Suprapubic skin (tissue), 3 donors: Measurements from ENCODE around the gene SESN2.

ENCODE experiments used
- POLR2A ChIP-seq, 2 donors: fragments of 450-650 bp; IDR thresholded peaks; one replicate each; pipeline ENCODE4 v1.6.1; 2017; ENCODE audit warnings: antibody characterized with exemption in 2 of 2, mild to moderate bottlenecking in 2 of 2, moderate library complexity in 2 of 2
- TF ChIP-seq, protein P1 (sequence below), 2 donors: fragments of 200-600 bp in 1 of 2; fragments of 450-650 bp in 1 of 2; sonication (generic) in 1 of 2; IDR thresholded peaks; one replicate each; pipeline ENCODE4 v1.5.1; 2016 to 2019; ENCODE audit warnings: antibody characterized with exemption in 2 of 2, mild to moderate bottlenecking in 1 of 2, moderate library complexity in 1 of 2

DNA sequence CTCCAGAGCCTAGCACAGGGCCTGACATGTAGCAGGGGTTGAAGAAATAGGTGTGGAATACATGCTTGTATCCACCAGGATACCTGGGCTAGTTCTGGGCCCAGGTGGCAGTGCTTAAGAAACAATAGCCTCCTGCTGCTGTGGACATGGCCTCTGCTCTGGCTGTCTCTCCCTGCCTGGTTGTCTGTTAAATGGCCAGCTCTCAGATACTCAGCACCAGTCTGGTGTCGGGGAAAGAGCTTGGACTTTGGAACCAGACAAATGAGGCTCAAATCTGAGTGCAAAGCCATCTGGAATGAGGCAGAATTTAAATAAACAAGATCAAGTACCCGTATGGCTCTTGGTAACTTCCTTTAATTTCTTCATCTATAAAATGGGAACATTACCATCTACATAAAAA is 31.5 kb downstream of the SESN2 start:
- TF ChIP-seq POLR2A (IDR thresholded peaks at IDR 0.05) = no peak
- TF ChIP-seq, protein P1, sequence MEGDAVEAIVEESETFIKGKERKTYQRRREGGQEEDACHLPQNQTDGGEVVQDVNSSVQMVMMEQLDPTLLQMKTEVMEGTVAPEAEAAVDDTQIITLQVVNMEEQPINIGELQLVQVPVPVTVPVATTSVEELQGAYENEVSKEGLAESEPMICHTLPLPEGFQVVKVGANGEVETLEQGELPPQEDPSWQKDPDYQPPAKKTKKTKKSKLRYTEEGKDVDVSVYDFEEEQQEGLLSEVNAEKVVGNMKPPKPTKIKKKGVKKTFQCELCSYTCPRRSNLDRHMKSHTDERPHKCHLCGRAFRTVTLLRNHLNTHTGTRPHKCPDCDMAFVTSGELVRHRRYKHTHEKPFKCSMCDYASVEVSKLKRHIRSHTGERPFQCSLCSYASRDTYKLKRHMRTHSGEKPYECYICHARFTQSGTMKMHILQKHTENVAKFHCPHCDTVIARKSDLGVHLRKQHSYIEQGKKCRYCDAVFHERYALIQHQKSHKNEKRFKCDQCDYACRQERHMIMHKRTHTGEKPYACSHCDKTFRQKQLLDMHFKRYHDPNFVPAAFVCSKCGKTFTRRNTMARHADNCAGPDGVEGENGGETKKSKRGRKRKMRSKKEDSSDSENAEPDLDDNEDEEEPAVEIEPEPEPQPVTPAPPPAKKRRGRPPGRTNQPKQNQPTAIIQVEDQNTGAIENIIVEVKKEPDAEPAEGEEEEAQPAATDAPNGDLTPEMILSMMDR (IDR thresholded peaks at IDR 0.05) = no peak
